Keratinocyte (primary cell): Measurements from ENCODE around the gene KDM5D.

Source experiments
- CTCF ChIP-seq, 3 experiments: IDR thresholded peaks in 1 of 3; conservative IDR thresholded peaks in 1 of 3; optimal IDR thresholded peaks in 1 of 3; 2 replicates in 2 of 3; 3 replicates in 1 of 3; pipeline versions ENCODE3 to v1.5.1; 2011; ENCODE audit warnings: low read length in 3 of 3, mild to moderate bottlenecking in 3 of 3, moderate library complexity in 2 of 3, control low read depth in 1 of 3, inconsistent platforms in 1 of 3; ENCODE audit not compliant: insufficient read depth in 2 of 3; ENCODE audit errors: extremely low read depth in 1 of 3
- EZH2 ChIP-seq: IDR thresholded peaks from one replicate; pipeline ENCODE4 v1.6.1; 2012; ENCODE audit warnings: inconsistent platforms, mild to moderate bottlenecking, low read length, moderate library complexity

GRCh38 chrY:19713430-19713829 is 31.1 kb downstream of the KDM5D start:
- TF ChIP-seq CTCF (optimal IDR thresholded peaks at IDR 0.05 in 1 of 3, IDR thresholded peaks at IDR 0.05 in 1 of 3, conservative IDR thresholded peaks at IDR 0.05 in 1 of 3; ENCODE audit: extremely low read depth in 1 of 3, insufficient read depth in 2 of 3, low read length in 3 of 3), result no peak
- TF ChIP-seq EZH2, result no peak
